ENCODE results near the gene TNFRSF19. TPM values are rescaled to one million over a fixed set of nuclear protein-coding genes. Genes with fewer than 3 reads are reported as not detected.

Gene TNFRSF19
- total and polyA plus RNA-seq, 2 of the 13 experiments (the other 11 are each of a cell fraction or from before 2014, with no cell fraction given), result 75.3 to 77.7 TPM

GRCh38 chr13:23579072-23579895, 9.1 kb downstream of the TNFRSF19 start (continued):
- 0 out of 2 replicates have a peak, but pooled peaks have one; percentile 15 for TF ChIP-seq POGZ (CRISPR knock-in tag; IDR thresholded peaks at IDR 0.05)
- TF ChIP-seq HINFP (CRISPR knock-in tag; IDR thresholded peaks at IDR 0.05; ENCODE audit: low read depth), result no peak
- no peak for TF ChIP-seq ARNTL (CRISPR knock-in tag; IDR thresholded peaks at IDR 0.05)
- TF ChIP-seq ZNF17 (CRISPR knock-in tag; IDR thresholded peaks at IDR 0.05), result no peak
- no peak for TF ChIP-seq GTF3A (CRISPR knock-in tag; conservative IDR thresholded peaks at IDR 0.05)
- no peak for TF ChIP-seq JUNB (CRISPR knock-in tag; IDR thresholded peaks at IDR 0.05; ENCODE audit: borderline replicate concordance)
- peak; percentile 58 for TF ChIP-seq SRSF1 (optimal IDR thresholded peaks at IDR 0.05; ENCODE audit: low read depth, low read length)
- no peak for TF ChIP-seq ZNF550 (CRISPR knock-in tag; IDR thresholded peaks at IDR 0.05; ENCODE audit: borderline replicate concordance)
- TF ChIP-seq ZFY (CRISPR knock-in tag; IDR thresholded peaks at IDR 0.05), result peak; percentile 53
- no peak for TF ChIP-seq TOE1 (CRISPR knock-in tag; IDR thresholded peaks at IDR 0.05)
- TF ChIP-seq ZNF121 (CRISPR knock-in tag; IDR thresholded peaks at IDR 0.05), result no peak
- TF ChIP-seq CEBPB (IDR thresholded peaks at IDR 0.05; ENCODE audit: borderline replicate concordance, low read depth, low read length), result no peak
- 0 out of 2 replicates have a peak, but pooled peaks have one; percentile 37 for TF ChIP-seq ZBTB2 (CRISPR knock-in tag; IDR thresholded peaks at IDR 0.05; ENCODE audit: low read depth)
- no peak for TF ChIP-seq ZNF10 (CRISPR knock-in tag; IDR thresholded peaks at IDR 0.05; ENCODE audit: borderline replicate concordance, low read depth)
- peak; percentile 18 for TF ChIP-seq ZGPAT (CRISPR knock-in tag; IDR thresholded peaks at IDR 0.05)
- no peak for TF ChIP-seq HNRNPL (IDR thresholded peaks at IDR 0.05; ENCODE audit: low read depth, low read length)
- TF ChIP-seq RERE (CRISPR knock-in tag; IDR thresholded peaks at IDR 0.05; ENCODE audit: low read depth), result no peak
- TF ChIP-seq NFRKB (IDR thresholded peaks at IDR 0.05), result no peak
- no peak for TF ChIP-seq ZFP62 (CRISPR knock-in tag; IDR thresholded peaks at IDR 0.05)
- no peak for TF ChIP-seq NFKB2 (CRISPR knock-in tag; IDR thresholded peaks at IDR 0.05; ENCODE audit: borderline replicate concordance)
